Epithelial cell of esophagus (primary cell): ENCODE measurements around the gene ZNF319.

Experiments
- DNase-seq: peaks from one replicate; pipeline ENCODE4 v3.0.0; 2010; ENCODE audit warnings: low read depth
- H3K4me3 ChIP-seq: 2 replicates; pipeline ENCODE4 v1.5.1; 2011; ENCODE audit warnings: mild to moderate bottlenecking, low read length, control low read depth
- CTCF ChIP-seq: IDR thresholded peaks from 2 replicates; pipeline ENCODE4 v1.5.1; 2011; ENCODE audit warnings: low read depth, mild to moderate bottlenecking, low read length, control low read depth, inconsistent platforms; ENCODE audit not compliant: insufficient read depth; ENCODE audit errors: missing control alignments

ZNF319 gene

GRCh38 chr16:58036943-58037342 is 36.5 kb upstream of the ZNF319 start:
- TF ChIP-seq CTCF, result no peak
- no peak overlapping the region for H3K4me3 ChIP-seq
- no peak for DNase-seq

- no peak for TF ChIP-seq CTCF
- H3K4me3 ChIP-seq, result no peak overlapping the region
- DNase-seq, result no peak
These were observed 35.1 kb upstream of the ZNF319 start for GRCh38 chr16:58035356-58036170.

GRCh38 chr16:58034774-58035173 is 34.3 kb upstream of the ZNF319 start:
- no peak for TF ChIP-seq CTCF
- H3K4me3 ChIP-seq, result no peak overlapping the region
- no peak for DNase-seq

GRCh38 chr16:58034128-58034685 is 33.7 kb upstream of the ZNF319 start:
- H3K4me3 ChIP-seq, result no peak overlapping the region
- TF ChIP-seq CTCF, result no peak
- DNase-seq, result no peak

GRCh38 chr16:58032710-58033293 is 32.3 kb upstream of the ZNF319 start:
- DNase-seq, result no peak
- no peak for TF ChIP-seq CTCF
- no peak overlapping the region for H3K4me3 ChIP-seq

- no peak overlapping the region for H3K4me3 ChIP-seq
- no peak for TF ChIP-seq CTCF
- no peak for DNase-seq
These were observed 30.7 kb upstream of the ZNF319 start for GRCh38 chr16:58031016-58031800.
